HTERT RPE-1 (cell line): ENCODE measurements around the gene RPL38.

ENCODE experiments used
- in situ Hi-C: fragments of 300-500 bp; cut with MboI; formaldehyde crosslinking; loops from 4 replicates; pipeline ENCODE4 v1.14.3; 2020; ENCODE audit warnings: low sequenced_read_pairs

Gene RPL38

DNA sequence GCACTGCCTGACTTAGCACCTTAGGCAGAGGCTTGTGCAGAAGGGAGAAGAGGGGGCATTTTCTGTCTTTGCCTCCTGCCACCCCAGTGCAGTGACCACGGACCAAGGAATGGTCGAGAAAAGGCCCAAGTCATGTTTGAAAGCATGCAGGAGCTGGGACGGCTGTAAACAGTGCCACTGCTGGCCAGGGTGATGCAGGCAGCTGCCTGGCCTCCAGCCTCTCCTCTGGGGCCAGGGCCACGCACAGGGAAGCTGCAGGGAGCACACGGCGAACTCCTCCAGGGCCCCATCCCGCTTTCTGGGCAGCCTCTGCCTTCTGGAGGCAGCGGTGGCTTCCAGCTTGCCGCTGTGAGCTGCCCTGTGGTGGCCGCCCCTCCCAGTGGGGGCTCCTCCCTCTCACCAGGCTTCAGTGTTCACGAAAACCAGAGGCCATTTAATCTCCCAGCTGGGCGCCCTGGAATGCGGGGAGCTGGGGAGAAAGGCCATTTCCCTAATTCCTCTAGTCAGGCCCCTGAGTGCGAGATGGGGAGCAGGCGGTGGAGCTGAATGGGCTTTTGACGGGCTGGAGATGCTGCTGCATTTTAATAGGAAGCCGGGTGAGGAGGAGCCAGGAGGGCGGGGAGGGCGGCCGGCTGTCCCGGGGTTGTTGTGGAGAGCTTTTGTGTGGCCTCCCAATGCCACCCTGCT is 41.8 kb downstream of the RPL38 start:
- in situ Hi-C loops = no loop called here

DNA sequence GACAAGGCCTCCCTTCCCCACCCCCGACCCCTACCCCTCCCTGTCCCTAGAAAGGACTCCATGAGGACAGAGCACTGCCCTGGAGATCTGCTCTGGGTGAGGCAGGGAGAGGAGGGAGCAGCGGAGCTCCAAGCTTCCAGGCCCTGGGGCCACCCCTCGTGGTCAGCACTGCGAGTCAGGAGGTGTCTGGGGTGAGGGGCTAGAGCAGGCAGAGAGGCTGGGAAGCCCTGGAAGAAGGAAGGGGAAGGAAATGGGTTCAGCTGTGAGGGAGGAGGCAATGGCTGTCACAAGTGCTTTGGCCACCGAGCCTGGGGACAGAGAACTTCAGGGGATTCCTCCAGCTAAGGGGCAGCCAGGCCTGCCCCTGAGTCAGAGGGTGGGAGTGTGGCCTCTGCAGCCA is 42.4 kb downstream of the RPL38 start:
- in situ Hi-C loops = no loop called here

DNA sequence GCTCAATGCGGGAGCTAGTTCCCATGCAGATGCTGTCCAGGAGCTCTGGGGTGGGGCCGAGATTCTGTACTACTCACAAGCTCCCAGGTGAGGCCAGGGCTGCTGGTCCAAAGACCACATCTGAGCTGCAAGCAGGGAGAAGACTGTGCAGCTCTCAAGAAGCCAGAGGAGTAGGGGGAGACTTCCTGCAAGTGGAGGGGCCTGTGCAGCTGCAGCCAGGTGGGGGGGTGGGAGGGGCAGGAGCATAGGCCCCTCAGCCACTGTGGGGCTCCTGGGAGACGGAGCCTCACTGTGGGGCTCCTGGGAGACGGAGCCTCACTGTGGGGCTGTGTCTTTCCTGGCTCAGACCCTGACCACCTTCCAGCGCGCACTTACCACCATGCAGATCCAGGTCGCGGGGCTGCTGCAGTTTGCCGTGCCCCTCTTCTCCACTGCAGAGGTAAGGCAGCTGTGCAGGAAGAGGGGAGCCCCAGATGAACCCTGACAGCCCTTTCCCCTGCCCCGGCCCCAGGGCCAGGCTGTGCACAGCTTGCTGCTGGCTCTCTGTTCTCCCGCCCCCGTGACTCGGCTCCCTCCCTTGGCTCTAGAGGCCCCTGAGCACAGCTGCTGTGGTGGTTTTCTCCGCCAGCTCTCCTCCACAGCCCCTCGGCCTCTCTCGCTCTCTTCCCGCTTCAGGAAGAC is 46.3 kb downstream of the RPL38 start:
- in situ Hi-C loops = no loop called here

DNA sequence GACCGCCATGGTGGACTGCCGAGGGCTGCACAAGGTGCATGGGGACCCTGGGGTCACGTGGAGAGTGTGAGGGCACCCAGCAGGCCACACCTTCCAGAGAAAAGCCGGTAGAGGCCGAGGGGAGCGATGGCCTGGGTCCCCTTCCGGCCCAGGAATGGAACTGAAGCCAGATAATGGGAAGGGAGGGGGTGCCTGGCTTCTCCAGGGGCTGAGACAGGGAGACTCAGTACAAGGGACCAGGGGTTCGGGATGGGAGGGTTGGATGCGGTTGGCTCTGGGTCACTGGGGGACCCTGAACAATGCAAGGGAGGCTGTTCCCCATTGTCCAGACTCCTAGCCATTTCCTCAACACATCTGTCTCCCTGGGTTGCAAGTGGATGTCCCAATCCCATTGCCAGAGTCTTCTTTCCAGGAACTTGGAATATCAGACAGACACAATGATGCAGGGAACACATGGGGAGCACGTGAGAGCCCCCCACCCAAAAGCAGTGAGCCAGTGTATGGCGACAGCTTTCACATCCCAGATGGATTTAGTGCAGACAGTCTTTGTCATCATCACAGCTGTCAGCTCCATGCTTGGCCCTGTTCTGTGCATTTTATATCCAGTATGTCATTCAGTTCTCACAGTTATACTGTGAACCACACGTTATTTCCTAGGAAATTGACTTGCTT is 47.0 kb downstream of the RPL38 start:
- in situ Hi-C loops = no loop called here

DNA sequence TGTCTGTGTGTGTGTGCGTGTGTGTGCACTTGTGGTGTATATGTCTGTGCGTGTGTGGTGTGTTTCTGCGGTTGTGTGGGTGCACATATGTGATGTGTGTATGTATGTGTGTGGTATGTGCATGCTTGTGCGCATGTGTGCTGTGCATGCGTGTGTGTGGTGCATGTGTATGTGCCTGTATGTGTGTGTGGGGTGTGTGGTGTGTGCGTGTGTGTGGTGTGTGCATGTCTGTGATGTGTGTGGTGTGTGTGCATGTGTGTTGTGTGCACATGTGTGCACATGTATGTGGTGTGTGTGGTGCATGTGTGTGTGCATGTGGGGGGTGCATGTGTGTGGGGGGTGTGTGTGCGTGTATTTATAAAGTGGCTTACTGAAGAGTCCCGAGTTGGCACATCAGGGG is 47.6 kb downstream of the RPL38 start:
- in situ Hi-C loops = no loop called here

DNA sequence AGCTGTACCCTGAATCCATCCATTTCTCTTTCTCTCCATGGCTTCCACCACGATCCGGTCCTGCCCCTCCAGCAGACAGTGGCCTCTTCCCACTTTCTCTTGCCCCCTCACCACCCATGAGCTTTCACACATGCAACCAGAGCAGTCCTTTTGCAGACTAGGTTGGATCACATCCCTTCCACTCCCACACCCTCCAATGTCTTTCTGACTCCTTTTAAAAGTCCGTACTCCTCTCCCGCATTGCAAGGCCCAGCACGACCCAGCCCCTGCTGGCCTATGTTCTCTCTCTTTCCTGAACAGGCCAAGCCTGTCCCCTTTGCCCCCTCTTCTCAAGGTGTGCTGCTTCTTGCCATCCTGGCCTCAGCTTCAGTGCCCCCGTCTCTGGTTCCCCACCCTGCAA is 48.1 kb downstream of the RPL38 start:
- in situ Hi-C loops = no loop called here

DNA sequence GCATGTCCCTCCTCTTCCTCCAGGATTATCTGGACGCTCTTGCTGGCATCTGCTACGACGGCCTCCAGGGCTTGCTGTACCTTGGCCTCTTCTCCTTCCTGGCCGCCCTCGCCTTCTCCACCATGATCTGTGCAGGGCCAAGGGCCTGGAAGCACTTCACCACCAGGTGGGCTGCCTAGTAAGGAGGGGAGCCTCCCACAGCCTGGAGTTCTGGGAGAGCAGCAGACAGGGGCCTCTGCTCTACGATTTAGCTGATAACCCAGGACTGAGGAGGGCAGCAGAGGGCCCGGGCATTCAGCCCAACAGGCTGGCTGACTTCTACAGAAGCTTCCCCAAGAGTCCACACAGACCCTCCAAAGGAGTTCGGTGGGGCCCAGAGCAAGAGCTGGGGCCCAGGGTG is 48.7 kb downstream of the RPL38 start:
- in situ Hi-C loops = no loop called here

DNA sequence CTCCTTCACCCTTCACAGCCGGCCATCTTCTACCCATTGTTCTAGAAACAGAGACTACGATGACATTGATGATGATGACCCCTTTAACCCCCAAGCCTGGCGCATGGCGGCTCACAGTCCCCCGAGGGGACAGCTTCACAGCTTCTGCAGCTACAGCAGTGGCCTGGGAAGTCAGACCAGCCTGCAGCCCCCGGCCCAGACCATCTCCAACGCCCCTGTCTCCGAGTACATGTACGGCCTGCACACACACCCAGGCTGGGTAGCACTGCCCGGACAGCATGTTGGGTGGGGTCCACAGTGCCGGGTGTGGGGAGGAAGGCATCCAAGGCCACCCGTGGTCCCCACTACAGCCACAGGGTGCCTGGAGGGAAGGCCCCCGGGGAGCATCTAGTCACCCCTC is 49.6 kb downstream of the RPL38 start:
- in situ Hi-C loops = no loop called here

DNA sequence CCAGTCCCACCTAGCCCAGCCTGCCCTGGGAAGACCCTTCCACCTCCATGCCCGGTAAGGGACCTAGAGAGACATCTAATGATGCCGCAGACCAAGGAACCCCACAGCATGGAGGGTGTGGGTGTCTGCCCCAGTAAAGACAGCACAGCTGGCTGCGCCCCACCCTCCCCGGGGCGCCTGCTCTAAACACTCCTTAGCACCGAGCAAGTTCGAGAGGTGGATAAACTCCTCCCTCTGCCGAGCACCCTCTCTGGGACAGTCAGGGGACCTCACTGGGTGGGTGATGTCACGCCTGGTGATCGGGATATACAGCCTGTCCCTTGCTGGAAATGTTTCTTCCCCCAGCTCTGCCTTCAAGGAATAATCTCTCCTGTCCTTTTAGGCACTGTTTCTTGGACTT is 53.8 kb downstream of the RPL38 start:
- in situ Hi-C loops = no loop called here

DNA sequence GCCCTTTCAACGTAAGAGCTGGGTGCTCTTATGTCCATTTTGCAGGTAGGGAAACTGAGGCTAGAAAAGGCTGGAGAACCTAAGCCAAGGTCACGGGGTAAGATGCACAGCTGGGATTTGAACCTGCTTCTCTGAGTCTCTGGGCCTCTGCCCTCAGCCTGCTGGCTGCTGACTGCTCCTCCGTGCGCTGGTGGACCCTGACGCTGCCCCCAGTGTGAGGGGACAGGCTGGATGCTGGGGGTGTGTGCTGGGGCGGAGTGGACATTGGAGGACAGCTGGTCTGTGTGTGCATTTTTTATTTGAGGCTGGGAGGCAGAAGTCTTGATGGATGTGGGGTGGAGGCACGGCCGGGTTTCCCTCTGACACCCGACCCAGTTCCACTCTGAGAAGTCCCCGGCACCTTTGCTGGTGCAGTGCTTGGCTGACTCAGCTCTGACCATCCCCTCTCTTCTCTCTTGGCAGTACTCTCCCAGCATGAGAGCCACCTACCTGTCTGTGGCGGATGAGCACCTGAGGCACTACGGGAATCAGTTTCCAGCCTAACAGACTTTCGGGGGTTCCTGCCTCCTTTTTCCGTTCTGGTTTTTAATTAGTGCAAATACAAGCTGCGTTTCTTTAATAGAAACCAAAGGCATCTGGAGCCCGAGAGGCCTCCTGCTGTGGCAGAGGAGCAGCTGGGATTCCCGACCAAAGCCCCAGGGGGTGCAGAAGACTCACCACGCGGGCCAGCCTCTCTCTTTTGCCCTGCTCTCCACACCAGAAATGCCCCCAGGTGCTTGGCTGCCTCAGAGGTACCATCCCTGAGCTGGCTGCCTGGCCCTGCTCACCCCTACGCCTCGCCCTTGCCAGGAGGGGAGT is 56.4 kb downstream of the RPL38 start:
- in situ Hi-C loops = no loop called here
